ENCODE data around the gene DSTN.

Gene DSTN

GRCh38 chr20:17569616-17570346, at the start of gene DSTN:
Gene DSTN, plus strand, starts transcription at chr20:17570075. Its CDS starts 134 bp downstream, at chr20:17570209.
- DNase-seq (ENCODE audit: low spot score), result peak; percentile 88

GRCh38 chr20:17520583-17520982, 49.3 kb upstream of the DSTN start:
- DNase-seq (ENCODE audit: low spot score), result no peak

DNA sequence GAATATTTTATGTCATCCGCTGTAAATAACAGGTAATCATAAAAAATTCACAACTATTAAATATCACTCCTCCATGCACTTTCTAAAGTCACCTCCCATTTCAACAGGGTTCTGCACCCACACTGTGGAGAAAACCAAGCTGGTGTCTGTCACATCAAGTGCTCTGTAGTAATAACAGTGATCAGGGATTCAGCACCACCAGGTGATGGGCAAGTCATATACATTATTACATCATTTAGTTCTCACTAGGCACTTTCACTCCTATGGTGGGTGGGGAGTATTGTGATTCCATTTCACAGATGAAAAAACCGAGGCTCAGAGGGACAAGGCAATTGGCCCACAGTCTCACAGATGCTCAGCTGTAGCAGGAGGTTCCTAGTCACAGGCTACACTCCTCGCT, 47.3 kb upstream of the DSTN start:
- no peak for DNase-seq (ENCODE audit: low spot score)

- DNase-seq (ENCODE audit: low spot score), result no peak
These were observed 46.5 kb upstream of the DSTN start for GRCh38 chr20:17523326-17523725.

GRCh38 chr20:17524560-17524959, 45.3 kb upstream of the DSTN start:
- DNase-seq (ENCODE audit: low spot score), result no peak

DNA sequence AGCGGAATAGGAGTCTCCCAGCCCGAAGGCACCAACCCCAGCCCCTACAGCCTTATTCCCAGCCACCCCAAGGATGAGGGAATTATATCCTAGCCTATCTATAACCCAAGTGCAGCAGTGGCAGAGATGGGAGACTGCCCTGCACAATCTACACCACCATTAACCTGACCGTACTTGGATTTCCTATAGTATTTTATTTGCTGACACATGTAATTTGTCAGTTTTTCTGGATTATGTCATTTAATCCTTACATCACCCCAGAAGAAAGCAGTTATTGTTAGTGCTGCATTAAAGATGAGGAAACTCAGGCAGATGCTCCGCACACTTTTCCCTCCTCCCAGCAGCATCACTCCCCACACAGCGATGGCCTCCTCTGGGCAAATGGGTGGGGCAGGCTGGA, 44.7 kb upstream of the DSTN start:
- DNase-seq (ENCODE audit: low spot score), result no peak

DNA sequence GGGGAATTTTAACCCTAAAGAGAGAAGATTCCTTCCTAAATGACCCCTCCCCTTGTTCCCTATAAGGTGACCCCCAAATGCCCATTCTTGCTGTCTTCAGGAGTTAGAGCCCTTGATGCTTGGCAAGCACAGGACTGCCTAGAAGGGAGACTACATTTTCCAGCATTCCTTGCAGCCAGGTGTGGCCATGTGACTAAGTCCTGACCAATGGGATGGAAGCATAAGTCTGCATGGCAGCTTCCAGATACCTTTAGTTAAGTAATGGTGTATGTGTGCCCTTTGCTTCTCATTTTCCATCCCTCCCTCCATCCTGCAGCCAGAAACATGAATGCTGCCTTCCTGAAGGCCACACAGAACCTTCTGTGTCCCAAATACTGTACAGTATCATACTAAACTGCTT, 44.2 kb upstream of the DSTN start:
- DNase-seq (ENCODE audit: low spot score), result no peak

GRCh38 chr20:17529586-17529985, 40.3 kb upstream of the DSTN start:
- DNase-seq (ENCODE audit: low spot score), result no peak

DNA sequence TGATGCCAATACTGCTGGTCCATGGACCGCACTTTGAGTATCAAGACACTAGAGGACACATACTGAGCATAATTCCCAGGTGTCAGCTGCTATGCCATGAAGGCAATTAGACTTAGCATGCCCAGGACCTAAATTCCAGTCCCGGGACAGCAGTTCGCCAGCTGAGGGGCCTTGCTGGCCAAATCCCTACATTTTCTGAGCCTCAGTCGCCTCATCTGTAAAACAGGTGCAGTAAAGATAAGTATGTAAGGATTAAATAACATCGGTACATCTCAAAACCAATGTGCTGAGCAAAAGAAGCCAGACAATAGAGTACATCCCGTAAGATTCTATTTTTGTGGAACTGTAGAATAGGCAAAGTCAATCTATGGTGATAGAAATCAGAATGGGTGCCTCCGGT, 39.7 kb upstream of the DSTN start:
- no peak for DNase-seq (ENCODE audit: low spot score)

DNA sequence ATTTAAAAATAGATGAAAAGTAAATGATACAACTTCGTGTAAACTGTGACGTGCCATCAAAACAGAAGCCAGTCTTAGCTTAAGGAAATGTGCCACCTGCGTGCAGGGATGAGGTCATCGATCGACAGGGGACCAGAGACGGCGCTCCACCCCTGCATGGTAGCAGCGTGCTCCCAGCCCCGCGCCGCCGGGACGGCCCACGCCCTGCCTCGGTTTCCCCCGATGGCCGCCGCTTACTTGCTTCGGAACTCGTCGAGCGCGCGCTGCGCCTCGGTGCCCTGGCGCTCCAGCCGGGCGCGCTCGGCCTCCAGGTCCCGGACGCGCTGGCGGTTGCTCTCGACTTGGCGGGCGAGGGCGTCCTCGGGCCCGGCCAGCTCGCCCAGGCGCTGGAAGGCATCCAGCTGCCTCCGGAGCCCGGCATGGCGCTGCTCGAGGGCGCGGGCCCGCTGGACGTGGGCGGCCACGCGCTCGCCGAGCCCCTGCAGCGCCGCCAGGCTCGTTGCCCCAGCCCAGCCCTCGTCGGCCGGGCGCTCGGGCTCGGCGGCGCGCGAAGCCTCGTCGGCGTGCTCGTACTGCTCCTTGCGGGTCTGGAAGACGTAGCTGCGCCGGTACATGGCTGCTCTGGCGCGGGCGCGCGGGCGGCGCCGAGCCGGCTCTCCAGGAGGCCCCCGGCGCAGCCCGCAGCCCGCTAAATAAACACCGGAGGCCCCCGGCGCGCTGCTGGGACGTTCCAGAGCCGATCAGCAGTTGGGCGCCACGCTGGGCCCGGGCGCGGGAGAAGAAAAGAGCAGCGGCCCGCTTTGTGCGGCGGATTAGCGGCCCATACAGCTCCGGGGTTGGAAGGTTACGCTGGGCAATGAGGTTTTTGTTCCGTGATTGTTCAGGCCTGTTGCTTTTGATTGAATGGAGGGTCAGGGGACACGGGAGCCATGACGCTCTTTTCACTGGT, 38.9 kb upstream of the DSTN start, which contains the start of gene BFSP1:
Gene BFSP1, minus strand, starts transcription at position 664 of the 949 bp plus-strand sequence. Its CDS starts 50 bp downstream, at position 614.
- peak; percentile 50 for DNase-seq (ENCODE audit: low spot score)

GRCh38 chr20:17531665-17532025, 38.2 kb upstream of the DSTN start:
- DNase-seq (ENCODE audit: low spot score), result no peak

DNA sequence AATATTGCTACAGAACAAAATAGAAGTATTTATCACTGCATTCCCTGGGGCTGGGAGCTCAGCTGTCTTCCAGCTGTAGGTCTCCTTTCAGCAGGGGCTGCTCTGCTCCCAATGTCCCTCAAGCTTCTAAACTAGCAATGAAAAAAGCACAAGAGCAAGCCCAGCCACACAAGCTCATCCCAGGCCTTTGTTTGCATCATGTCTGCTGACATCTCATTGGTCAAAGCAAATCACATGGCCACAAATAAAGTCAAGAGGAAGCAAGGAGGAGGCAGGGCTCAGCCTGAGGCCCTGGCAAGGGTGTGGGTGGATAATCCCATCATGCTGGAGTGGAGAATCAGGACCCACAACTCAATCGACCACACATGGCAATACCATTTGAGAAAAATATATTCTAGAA, 36.5 kb upstream of the DSTN start:
- DNase-seq (ENCODE audit: low spot score), result peak; percentile 61

GRCh38 chr20:17534077-17534476, 35.8 kb upstream of the DSTN start:
- DNase-seq (ENCODE audit: low spot score), result no peak

DNA sequence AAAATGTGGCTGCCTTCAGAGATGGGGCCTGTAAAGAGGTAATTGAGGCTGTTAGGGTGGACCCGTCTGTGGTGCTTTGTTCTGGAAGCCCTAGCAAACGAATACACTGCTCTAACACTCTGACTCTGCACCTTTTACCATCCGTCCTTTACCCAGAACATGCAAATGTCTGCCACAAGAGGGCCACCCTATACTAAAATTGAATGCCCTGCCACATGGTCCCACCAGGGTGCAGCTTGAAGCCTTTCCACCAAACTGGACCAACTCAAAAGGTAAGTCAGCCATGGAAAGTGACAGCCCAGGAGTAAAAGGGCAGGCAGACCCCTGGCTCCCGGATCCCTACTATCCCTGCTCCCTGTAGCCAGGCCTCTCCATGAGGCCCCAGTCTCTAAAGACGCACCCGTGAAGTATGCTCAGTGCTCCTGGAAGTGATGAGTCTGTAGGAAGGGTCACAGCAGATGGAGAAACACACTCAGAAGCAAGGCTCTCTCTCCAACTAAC, 32.9 kb upstream of the DSTN start:
- DNase-seq (ENCODE audit: low spot score), result peak; percentile 69

GRCh38 chr20:17537959-17538358, 31.9 kb upstream of the DSTN start:
- DNase-seq (ENCODE audit: low spot score), result no peak

GRCh38 chr20:17538517-17539170, 31.2 kb upstream of the DSTN start:
- DNase-seq (ENCODE audit: low spot score), result no peak

DNA sequence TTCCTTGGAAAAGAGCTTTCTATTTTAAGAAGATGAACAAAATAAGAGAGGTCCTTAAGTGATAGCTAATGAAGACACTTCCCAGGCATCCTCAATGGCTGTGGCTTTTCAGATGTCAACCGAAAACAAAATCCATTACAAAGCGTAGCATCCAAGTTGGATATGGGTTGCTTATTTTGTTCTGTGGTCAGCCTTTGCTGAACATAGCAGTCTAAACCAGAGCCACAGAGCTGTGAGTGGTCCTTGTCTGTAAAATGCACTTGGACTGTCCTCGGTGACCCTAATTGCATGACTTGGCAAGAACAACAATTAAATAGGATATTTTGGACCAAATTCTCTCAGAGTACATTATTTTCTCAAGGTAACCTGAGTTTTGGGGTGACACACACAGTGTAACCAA, 28.3 kb upstream of the DSTN start:
- no peak for DNase-seq (ENCODE audit: low spot score)

- DNase-seq (ENCODE audit: low spot score), result no peak
These were observed 27.9 kb upstream of the DSTN start for GRCh38 chr20:17541996-17542395.

GRCh38 chr20:17542481-17542880, 27.4 kb upstream of the DSTN start:
- DNase-seq (ENCODE audit: low spot score), result no peak

GRCh38 chr20:17542993-17543412, 26.9 kb upstream of the DSTN start:
- DNase-seq (ENCODE audit: low spot score), result peak; percentile 16

- no peak for DNase-seq (ENCODE audit: low spot score)
These were observed 26.2 kb upstream of the DSTN start for GRCh38 chr20:17543531-17544131.

DNA sequence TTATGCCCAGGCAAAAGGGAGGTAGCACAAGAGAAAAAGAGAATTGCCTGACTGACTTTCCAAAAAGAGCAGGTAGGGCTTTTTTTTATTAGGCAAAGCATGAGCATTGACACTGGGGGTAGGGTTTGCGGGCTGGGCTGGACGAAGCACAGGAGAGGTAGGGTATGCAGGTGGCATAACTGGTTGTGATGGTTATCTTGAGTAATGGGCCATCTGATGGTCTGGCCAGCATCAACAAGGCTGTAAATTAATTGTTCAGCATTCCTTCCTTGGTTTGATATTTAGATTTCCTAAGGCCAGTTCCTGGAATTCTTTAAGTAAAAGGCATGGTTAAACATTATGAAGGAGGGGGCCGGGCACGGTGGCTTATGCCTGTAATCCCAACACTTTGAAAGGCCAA, 24.7 kb upstream of the DSTN start:
- DNase-seq (ENCODE audit: low spot score), result no peak
